Measurements from ENCODE around the gene MOXD1.
A peak's percentile ranks its signal among the peaks of the same experiment; 100 is the strongest.

The MOXD1 gene

DNA sequence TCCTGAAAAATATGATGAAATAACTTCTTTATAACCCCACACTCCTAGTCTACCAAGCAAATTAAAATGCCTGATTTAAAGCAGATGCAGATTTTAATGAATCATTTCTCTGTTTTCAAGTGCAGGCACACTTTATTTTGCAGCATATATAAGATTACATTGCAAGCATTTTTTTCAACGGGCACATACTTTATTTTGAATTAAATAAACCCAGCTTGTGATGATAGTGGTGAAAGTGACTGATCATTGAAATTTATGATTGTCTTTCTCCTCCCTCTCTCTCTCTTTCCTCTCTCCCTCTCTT, 12.2 kb upstream of the MOXD1 start:
- H3K4me1 ChIP-seq (ENCODE audit: control insufficient read depth, low read depth, low read length): no peaks in the 10 kb centered on the region
- no peak overlapping the region for H3K4me3 ChIP-seq (ENCODE audit: low read length)
- H3K27ac ChIP-seq (ENCODE audit: low read length): no peak overlapping the region
- no peaks in the 10 kb centered on the region for H3K27me3 ChIP-seq (ENCODE audit: control insufficient read depth, insufficient read depth, low read length)
- H3K9ac ChIP-seq (ENCODE audit: low read length): no peak overlapping the region
- no peaks in the 10 kb centered on the region for H3K36me3 ChIP-seq (ENCODE audit: control insufficient read depth, low read depth, low read length)
- peaks cover 6% of the 10 kb centered on the region for H3K9me3 ChIP-seq (ENCODE audit: control insufficient read depth, low read depth, low read length)

DNA sequence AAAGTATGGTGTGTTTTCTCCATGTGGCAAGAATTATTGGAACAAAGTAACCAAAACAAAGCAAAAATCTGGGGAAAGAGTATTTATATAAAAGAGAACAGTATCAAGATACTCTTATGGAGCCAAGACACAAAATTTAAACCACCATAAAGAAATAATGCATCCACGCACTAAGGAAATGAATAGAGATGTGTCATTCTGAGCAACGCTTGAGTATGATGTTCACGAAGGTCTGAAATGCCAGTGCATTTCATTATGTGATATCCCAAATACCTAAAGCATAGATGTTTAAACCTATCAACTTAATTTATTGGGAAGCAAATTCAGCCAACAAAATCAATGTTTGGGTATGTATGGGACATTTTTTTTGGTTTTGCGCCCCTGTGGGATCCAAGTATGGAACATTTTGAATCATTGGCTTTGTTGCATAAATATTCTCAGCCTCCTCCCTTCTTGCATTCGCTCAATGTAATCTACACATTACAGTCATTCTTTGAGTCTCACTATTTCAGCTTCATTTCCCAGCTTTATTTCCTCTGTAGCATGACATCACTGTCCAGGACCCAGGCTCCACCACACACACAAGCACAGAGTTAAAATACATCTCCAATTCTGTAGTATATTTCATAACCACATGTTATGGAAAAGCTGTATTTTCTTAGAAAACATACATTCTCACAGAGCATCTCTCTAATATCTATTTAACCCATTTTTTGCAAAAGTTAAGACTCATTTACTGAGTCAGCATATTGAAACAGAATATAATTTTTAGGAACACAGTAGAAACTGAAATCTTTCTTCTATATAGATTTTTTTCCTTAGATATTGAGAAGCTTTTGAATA, 11.6 kb upstream of the MOXD1 start:
- H3K4me3 ChIP-seq (ENCODE audit: low read length): no peak overlapping the region
- H3K36me3 ChIP-seq (ENCODE audit: control insufficient read depth, low read depth, low read length): no peaks in the 10 kb centered on the region
- H3K9me3 ChIP-seq (ENCODE audit: control insufficient read depth, low read depth, low read length): peaks cover 6% of the 10 kb centered on the region
- H3K4me1 ChIP-seq (ENCODE audit: control insufficient read depth, low read depth, low read length): no peaks in the 10 kb centered on the region
- no peak overlapping the region for H3K27ac ChIP-seq (ENCODE audit: low read length)
- H3K9ac ChIP-seq (ENCODE audit: low read length): no peak overlapping the region
- H3K27me3 ChIP-seq (ENCODE audit: control insufficient read depth, insufficient read depth, low read length): no peaks in the 10 kb centered on the region

DNA sequence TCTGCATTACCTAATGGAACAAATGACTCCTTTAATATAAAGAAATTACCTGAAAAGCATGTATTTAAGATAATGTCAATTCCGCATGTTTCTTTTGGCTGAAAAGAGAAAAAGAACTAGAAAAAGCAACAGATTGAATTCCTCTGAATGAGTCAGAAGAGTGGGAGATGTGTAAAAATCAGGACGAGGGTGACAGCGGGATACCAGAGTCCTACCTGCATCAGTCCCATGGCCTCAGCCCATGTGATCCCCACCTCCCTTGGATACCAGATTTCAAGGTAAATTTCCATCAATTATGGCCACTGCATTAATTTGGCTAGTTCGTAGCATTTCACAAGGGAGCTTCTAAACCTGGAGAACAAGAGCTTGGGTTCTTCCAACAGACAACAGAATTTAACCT, 10.0 kb upstream of the MOXD1 start:
- H3K9ac ChIP-seq (ENCODE audit: low read length): no peak overlapping the region
- no peaks in the 10 kb centered on the region for H3K4me1 ChIP-seq (ENCODE audit: control insufficient read depth, low read depth, low read length)
- H3K36me3 ChIP-seq (ENCODE audit: control insufficient read depth, low read depth, low read length): no peaks in the 10 kb centered on the region
- no peak overlapping the region for H3K4me3 ChIP-seq (ENCODE audit: low read length)
- no peaks in the 10 kb centered on the region for H3K27me3 ChIP-seq (ENCODE audit: control insufficient read depth, insufficient read depth, low read length)
- peaks cover 3% of the 10 kb centered on the region for H3K9me3 ChIP-seq (ENCODE audit: control insufficient read depth, low read depth, low read length)
- H3K27ac ChIP-seq (ENCODE audit: low read length): no peak overlapping the region

DNA sequence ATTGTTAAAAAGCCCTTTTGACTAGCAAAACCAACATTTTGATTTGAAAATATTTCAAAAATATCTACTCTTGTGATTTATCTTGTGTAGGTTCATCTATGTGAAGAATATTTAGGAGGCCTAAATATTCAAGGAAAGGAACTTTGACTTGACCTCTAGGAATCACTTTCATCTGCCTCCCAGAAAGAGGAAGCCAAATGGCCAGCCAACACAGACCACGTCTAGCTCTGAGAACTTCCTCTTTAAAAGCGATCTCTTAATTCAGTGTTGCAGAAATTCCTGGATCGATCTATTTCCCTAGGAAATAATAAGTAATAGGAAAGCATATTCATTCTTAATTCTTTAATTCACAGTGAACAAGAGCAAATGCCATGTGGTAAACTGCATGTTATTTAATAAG, 9.6 kb upstream of the MOXD1 start:
- Histone ChIP-seq H3K36me3 (ENCODE audit: control insufficient read depth, low read depth, low read length) (no peaks in the 10 kb centered on the region), H3K4me1 (ENCODE audit: control insufficient read depth, low read depth, low read length) (no peaks in the 10 kb centered on the region), H3K27me3 (ENCODE audit: control insufficient read depth, insufficient read depth, low read length) (no peaks in the 10 kb centered on the region)

DNA sequence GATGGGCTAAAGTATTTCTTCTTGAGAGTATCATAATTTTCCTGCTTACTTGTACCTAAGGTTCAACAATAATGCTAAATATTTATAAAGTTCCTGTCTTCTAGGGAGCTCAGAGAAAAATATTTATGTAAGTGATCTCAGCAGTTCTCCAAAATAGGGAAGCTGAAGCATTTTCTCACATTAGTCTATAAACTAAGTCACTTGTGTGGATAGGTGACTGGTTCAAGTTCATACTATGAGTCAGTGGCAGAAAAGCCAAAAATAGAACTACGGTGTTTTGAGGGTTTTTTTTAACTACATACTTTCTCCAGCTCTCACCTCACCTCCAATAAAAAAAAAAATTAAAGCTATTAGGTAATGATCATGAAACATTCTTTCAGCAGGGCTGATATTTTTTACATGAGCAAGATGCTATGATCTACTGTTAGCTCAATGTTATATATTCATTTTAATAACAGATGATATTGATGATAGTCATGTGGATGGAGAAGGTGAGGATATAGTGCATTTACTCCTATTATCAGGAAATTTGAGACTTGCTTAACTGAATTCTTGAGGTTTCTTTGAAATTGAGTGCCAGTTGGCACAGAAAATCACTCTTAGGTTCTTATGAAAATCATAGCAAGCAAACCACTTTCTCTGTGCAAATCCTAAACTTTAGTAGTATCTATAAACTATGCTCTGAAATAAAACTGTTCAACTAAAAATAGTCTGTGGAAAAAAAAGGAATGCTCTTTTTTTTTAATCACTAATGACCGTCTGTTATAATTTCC, 4.1 kb upstream of the MOXD1 start:
- Histone ChIP-seq H3K4me1 (ENCODE audit: control insufficient read depth, low read depth, low read length) (peaks cover 7% of the 10 kb centered on the region), H3K9me3 (ENCODE audit: control insufficient read depth, low read depth, low read length) (no peaks in the 10 kb centered on the region), H3K27ac (ENCODE audit: low read length) (no peak overlapping the region), H3K36me3 (ENCODE audit: control insufficient read depth, low read depth, low read length) (no peaks in the 10 kb centered on the region), H3K4me3 (ENCODE audit: low read length) (no peak overlapping the region), H3K27me3 (ENCODE audit: control insufficient read depth, insufficient read depth, low read length) (peaks cover 33% of the 10 kb centered on the region), H3K9ac (ENCODE audit: low read length) (no peak overlapping the region)

More for the DNA sequence above, 9.6 kb upstream of the MOXD1 start:
- no peak overlapping the region for H3K27ac ChIP-seq (ENCODE audit: low read length)
- H3K4me3 ChIP-seq (ENCODE audit: low read length): no peak overlapping the region
- H3K9me3 ChIP-seq (ENCODE audit: control insufficient read depth, low read depth, low read length): no peaks in the 10 kb centered on the region
- no peak overlapping the region for H3K9ac ChIP-seq (ENCODE audit: low read length)

DNA sequence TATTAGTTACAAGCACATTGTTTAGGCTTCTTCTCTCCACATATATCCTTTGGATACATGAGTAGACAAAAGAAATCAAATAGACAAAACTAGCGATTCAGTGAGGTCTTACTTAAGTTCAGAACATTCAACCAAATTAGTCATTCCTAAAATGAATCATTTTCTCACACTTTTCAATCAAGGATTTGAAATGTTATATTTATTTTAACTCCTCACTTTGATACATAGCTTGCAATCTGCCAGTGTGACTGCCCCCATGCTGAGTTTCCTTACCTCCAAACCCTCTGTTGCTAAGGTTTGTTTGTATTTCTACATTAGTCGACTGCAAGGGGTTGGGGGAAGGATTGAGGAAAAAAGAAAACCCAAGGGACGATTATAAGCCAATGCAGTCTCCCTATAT, 3.5 kb upstream of the MOXD1 start:
- Histone ChIP-seq H3K9me3 (ENCODE audit: control insufficient read depth, low read depth, low read length) (no peaks in the 10 kb centered on the region), H3K4me1 (ENCODE audit: control insufficient read depth, low read depth, low read length) (peaks cover 10% of the 10 kb centered on the region), H3K4me3 (ENCODE audit: low read length) (no peak overlapping the region), H3K9ac (ENCODE audit: low read length) (no peak overlapping the region), H3K36me3 (ENCODE audit: control insufficient read depth, low read depth, low read length) (no peaks in the 10 kb centered on the region), H3K27ac (ENCODE audit: low read length) (no peak overlapping the region), H3K27me3 (ENCODE audit: control insufficient read depth, insufficient read depth, low read length) (peaks cover 39% of the 10 kb centered on the region)

DNA sequence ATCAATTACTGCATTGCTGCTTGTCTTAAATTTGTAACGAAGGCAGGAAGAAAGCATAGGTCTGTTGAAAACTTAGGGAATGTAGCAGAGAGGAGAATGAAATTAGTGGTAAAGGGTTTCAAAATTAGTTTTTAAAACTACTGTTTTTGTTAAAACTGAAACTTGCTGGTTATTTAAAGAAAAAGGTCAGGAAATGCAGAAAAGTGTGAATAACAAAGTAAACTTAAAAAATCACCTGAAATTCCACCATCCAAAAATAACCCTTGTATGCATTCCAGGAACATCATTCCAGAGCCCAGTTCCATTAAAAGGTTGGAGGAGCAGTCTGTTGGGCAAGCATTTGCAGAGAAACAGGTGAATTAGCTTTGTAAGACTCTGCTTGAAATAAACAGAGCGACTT, 3.1 kb upstream of the MOXD1 start:
- Histone ChIP-seq H3K27me3 (ENCODE audit: control insufficient read depth, insufficient read depth, low read length) (peaks cover 43% of the 10 kb centered on the region), H3K27ac (ENCODE audit: low read length) (no peak overlapping the region), H3K4me3 (ENCODE audit: low read length) (no peak overlapping the region), H3K4me1 (ENCODE audit: control insufficient read depth, low read depth, low read length) (peaks cover 10% of the 10 kb centered on the region), H3K9me3 (ENCODE audit: control insufficient read depth, low read depth, low read length) (no peaks in the 10 kb centered on the region), H3K36me3 (ENCODE audit: control insufficient read depth, low read depth, low read length) (no peaks in the 10 kb centered on the region), H3K9ac (ENCODE audit: low read length) (no peak overlapping the region)

DNA sequence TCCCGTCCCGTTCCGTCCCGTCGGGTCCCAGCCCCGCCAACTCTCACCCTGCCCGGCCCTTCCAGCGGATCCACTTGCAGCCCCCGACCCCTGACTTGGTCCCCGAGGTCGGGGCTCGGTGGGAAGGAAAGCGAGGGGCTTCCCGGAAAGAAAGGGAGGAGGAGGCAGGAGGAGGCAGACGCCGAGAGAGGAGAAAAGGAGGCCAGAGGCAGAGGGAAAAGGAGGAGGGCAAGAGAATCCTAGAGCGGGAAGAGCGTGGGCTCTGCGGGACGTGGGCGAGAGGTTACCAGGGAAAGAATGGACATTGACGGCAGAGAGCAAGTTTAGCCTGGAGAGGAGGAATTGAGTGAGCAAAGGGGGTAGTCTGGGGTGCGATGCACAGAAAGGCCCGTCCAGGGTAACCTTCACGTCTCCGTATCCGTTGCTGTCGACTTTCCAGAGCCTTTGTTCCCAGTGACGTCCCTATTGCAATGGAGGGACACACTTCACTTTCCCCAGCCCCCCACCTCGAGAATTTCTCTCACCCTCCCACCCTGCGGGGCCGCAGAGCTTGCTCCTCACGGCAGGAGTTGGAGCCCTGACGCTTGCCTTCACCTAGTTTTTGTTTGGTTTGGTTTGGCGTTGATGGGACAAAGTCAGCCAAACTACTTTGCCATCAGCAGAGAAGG, 477 bp upstream of the MOXD1 start:
- Histone ChIP-seq H3K27ac (ENCODE audit: low read length) (no peak overlapping the region), H3K27me3 (ENCODE audit: control insufficient read depth, insufficient read depth, low read length) (peaks cover 47% of the 10 kb centered on the region), H3K4me3 (ENCODE audit: low read length) (peak overlapping the region; percentile 57), H3K9me3 (ENCODE audit: control insufficient read depth, low read depth, low read length) (no peaks in the 10 kb centered on the region), H3K9ac (ENCODE audit: low read length) (no peak overlapping the region), H3K36me3 (ENCODE audit: control insufficient read depth, low read depth, low read length) (no peaks in the 10 kb centered on the region), H3K4me1 (ENCODE audit: control insufficient read depth, low read depth, low read length) (peaks cover 10% of the 10 kb centered on the region)

DNA sequence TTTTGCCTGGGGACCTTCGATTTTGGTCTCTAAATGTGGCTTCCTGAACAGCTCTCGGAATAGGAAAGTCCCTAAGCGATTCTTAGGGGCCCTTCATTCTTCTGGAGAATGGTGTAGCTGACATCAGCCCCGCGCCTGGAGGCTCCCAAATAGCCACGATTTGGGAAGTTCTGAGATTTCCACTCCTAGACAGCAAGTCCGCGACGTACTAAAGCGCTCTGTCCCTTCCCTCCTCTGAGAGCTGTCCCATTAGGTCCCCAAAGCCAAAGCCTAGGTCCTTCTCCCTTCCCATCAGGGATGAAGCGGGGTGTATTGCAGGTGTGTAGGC, 756 bp downstream of the MOXD1 start:
- Histone ChIP-seq H3K9ac (ENCODE audit: low read length) (no peak overlapping the region), H3K4me3 (ENCODE audit: low read length) (peak overlapping the region; percentile 57), H3K36me3 (ENCODE audit: control insufficient read depth, low read depth, low read length) (no peaks in the 10 kb centered on the region), H3K27ac (ENCODE audit: low read length) (no peak overlapping the region), H3K27me3 (ENCODE audit: control insufficient read depth, insufficient read depth, low read length) (peaks cover 47% of the 10 kb centered on the region), H3K4me1 (ENCODE audit: control insufficient read depth, low read depth, low read length) (peaks cover 10% of the 10 kb centered on the region), H3K9me3 (ENCODE audit: control insufficient read depth, low read depth, low read length) (no peaks in the 10 kb centered on the region)

DNA sequence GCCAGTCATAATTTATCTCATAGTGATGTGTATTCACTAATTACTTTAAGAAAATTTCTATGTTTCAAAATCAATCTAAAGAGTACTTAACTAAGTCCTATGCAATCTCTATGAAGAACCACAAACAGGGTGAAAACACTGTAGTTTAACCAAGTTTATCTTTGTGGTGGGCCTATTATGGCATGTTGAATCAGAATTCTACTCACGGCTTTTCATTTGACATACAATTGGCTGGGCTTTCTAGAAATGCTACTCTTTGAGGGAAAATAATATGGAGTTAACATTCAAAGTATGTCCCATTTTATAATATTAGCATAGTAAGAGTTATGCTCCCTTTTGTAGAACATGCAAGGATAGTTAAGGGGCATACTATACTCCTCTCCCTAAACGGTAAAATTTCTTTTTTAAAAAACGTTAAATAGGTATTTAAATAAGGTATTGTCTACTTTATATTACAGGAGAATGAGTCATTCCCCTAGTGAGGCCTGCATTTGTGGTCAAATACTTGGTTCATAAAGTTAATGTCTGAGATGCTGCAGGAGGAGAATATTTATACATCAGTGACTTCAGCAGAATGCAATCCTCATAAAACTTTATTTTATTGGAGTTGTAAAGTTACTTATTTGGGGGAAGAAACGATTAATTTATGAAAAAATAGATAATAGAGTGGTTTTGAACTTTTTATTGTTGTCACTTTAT, 1.8 kb downstream of the MOXD1 start:
- Histone ChIP-seq H3K9me3 (ENCODE audit: control insufficient read depth, low read depth, low read length) (peaks cover 2% of the 10 kb centered on the region), H3K9ac (ENCODE audit: low read length) (no peak overlapping the region), H3K27ac (ENCODE audit: low read length) (no peak overlapping the region), H3K4me3 (ENCODE audit: low read length) (no peak overlapping the region), H3K4me1 (ENCODE audit: control insufficient read depth, low read depth, low read length) (peaks cover 7% of the 10 kb centered on the region), H3K27me3 (ENCODE audit: control insufficient read depth, insufficient read depth, low read length) (peaks cover 47% of the 10 kb centered on the region), H3K36me3 (ENCODE audit: control insufficient read depth, low read depth, low read length) (no peaks in the 10 kb centered on the region)

DNA sequence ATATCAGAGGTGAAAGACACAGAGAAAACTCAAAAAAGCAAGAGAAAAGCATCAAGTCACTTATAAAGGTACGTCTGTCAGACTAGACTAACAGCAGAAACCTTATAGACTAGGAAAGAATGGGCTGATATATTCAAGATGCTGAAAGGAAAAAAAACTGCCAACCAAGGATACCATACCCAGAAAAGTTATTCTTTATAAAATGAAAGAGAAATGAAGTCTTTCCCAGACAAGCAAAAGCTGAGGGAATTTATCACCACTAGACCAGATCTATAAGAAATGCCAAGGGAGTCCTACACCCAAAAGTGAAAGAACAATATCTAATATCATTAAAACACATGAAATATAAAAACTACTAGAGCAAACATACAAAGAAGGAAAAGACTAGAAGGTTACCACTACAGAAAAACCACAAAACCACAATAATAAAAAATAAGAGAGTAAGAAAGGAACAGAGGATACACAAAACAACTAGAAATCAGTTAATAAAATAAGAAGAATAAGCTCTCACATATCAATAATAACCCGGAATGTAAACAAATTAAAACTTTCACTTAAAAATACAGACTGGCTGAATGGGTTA, 6.2 kb downstream of the MOXD1 start:
- Histone ChIP-seq H3K4me3 (ENCODE audit: low read length) (no peak overlapping the region), H3K9me3 (ENCODE audit: control insufficient read depth, low read depth, low read length) (peaks cover 2% of the 10 kb centered on the region), H3K4me1 (ENCODE audit: control insufficient read depth, low read depth, low read length) (peaks cover 14% of the 10 kb centered on the region), H3K27ac (ENCODE audit: low read length) (no peak overlapping the region), H3K9ac (ENCODE audit: low read length) (no peak overlapping the region), H3K27me3 (ENCODE audit: control insufficient read depth, insufficient read depth, low read length) (peaks cover 12% of the 10 kb centered on the region), H3K36me3 (ENCODE audit: control insufficient read depth, low read depth, low read length) (no peaks in the 10 kb centered on the region)
